WTC11 (cell line): ENCODE measurements around the gene TLCD1.

Experiments
- ESRRA ChIP-seq: sonication (generic); formaldehyde crosslinking; IDR thresholded peaks from 2 replicates; pipeline ENCODE4 v1.8.1; 2022; ENCODE audit warnings: mild to moderate bottlenecking, missing genetic modification reagents, borderline replicate concordance
- FOXK1 ChIP-seq: sonication (generic); formaldehyde crosslinking; IDR thresholded peaks from 2 replicates; pipeline ENCODE4 v1.8.0; 2022; ENCODE audit warnings: mild to moderate bottlenecking, moderate library complexity, missing genetic modification reagents
- JUN ChIP-seq: sonication (generic); formaldehyde crosslinking; IDR thresholded peaks from 2 replicates; pipeline ENCODE4 v1.8.0; 2023; ENCODE audit warnings: mild to moderate bottlenecking, missing genetic modification reagents
- TCF7 ChIP-seq: sonication (generic); formaldehyde crosslinking; IDR thresholded peaks from 2 replicates; pipeline ENCODE4 v1.8.0; 2022; ENCODE audit warnings: mild to moderate bottlenecking, low read depth, missing genetic modification reagents, moderate library complexity
- ZNF121 ChIP-seq: sonication (generic); formaldehyde crosslinking; IDR thresholded peaks from 2 replicates; pipeline ENCODE4 v1.8.0; 2023; ENCODE audit warnings: missing genetic modification reagents
- ZNF138 ChIP-seq: sonication (generic); formaldehyde crosslinking; conservative IDR thresholded peaks from 2 replicates; pipeline ENCODE4 v1.8.1; 2022; ENCODE audit warnings: mild to moderate bottlenecking, moderate library complexity, missing genetic modification reagents
- TF ChIP-seq, protein P1 (sequence below): fragments of 200-600 bp; IDR thresholded peaks from 2 replicates; pipeline ENCODE4 v1.8.0; 2022; ENCODE audit warnings: antibody characterized with exemption
- TF ChIP-seq, protein P2 (sequence below): sonication (generic); formaldehyde crosslinking; IDR thresholded peaks from 2 replicates; pipeline ENCODE4 v1.8.1; 2023; ENCODE audit warnings: mild to moderate bottlenecking, missing genetic modification reagents
- TF ChIP-seq, protein P3 (sequence below): sonication (generic); formaldehyde crosslinking; IDR thresholded peaks from 2 replicates; pipeline ENCODE4 v1.8.1; 2022; ENCODE audit warnings: low read depth, missing genetic modification reagents, borderline replicate concordance

DNA sequence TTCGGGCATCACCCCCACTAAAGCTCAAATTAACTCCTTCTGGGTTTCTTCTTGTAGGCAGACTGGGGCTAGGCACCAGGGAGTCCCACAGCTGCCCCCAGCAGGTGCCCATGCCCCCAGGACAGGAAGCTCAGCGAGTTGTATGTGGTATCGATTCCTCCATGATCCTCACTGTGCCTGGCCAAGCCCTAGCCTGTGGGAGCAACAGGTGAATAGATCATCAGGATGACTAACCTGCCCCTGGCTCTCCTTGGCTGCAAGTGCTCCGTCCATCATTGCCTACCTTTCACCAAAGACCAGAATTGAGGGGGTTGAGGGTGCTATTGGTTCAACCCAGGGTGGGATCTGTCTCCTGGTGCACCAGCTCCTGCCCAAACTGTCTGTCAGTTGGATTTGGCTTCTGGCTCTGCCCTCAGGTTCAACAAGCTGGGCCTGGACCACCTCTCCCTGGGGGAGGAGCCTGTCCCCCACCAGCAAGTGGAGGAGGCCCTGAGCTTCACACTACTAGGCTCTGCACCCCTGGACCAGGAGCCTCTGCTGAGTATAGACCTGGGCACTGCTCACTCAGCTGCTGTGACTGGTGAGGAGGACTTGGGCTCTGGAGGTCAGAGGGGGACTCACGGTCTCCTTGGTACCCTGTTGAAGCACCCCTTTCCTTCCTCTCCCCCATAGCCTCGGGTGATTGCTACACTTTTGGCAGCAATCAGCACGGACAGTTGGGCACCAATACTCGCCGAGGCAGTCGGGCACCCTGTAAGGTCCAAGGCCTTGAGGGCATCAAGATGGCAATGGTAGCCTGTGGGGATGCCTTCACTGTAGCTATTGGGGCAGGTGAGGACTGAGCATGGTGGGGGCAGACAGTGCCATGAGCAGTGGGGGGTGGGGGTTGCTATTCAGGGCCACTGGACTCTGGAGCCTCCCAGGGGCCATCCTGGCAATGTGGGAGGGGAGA lies 14.6 kb upstream of the TLCD1 start:
- TF ChIP-seq, protein P1, sequence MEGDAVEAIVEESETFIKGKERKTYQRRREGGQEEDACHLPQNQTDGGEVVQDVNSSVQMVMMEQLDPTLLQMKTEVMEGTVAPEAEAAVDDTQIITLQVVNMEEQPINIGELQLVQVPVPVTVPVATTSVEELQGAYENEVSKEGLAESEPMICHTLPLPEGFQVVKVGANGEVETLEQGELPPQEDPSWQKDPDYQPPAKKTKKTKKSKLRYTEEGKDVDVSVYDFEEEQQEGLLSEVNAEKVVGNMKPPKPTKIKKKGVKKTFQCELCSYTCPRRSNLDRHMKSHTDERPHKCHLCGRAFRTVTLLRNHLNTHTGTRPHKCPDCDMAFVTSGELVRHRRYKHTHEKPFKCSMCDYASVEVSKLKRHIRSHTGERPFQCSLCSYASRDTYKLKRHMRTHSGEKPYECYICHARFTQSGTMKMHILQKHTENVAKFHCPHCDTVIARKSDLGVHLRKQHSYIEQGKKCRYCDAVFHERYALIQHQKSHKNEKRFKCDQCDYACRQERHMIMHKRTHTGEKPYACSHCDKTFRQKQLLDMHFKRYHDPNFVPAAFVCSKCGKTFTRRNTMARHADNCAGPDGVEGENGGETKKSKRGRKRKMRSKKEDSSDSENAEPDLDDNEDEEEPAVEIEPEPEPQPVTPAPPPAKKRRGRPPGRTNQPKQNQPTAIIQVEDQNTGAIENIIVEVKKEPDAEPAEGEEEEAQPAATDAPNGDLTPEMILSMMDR: no peak
- TF ChIP-seq ESRRA (no peak), ZNF121 (CRISPR knock-in tag) (no peak), ZNF138 (CRISPR knock-in tag) (no peak), TCF7 (CRISPR knock-in tag) (no peak), FOXK1 (no peak), JUN (CRISPR knock-in tag) (no peak)
- TF ChIP-seq, protein P2, sequence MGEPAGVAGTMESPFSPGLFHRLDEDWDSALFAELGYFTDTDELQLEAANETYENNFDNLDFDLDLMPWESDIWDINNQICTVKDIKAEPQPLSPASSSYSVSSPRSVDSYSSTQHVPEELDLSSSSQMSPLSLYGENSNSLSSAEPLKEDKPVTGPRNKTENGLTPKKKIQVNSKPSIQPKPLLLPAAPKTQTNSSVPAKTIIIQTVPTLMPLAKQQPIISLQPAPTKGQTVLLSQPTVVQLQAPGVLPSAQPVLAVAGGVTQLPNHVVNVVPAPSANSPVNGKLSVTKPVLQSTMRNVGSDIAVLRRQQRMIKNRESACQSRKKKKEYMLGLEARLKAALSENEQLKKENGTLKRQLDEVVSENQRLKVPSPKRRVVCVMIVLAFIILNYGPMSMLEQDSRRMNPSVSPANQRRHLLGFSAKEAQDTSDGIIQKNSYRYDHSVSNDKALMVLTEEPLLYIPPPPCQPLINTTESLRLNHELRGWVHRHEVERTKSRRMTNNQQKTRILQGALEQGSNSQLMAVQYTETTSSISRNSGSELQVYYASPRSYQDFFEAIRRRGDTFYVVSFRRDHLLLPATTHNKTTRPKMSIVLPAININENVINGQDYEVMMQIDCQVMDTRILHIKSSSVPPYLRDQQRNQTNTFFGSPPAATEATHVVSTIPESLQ (CRISPR knock-in tag): no peak
- TF ChIP-seq, protein P3, sequence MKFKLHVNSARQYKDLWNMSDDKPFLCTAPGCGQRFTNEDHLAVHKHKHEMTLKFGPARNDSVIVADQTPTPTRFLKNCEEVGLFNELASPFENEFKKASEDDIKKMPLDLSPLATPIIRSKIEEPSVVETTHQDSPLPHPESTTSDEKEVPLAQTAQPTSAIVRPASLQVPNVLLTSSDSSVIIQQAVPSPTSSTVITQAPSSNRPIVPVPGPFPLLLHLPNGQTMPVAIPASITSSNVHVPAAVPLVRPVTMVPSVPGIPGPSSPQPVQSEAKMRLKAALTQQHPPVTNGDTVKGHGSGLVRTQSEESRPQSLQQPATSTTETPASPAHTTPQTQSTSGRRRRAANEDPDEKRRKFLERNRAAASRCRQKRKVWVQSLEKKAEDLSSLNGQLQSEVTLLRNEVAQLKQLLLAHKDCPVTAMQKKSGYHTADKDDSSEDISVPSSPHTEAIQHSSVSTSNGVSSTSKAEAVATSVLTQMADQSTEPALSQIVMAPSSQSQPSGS (CRISPR knock-in tag): no peak
